NCI-H1436 treated with DMSO at 0.1 percent for 48 hours (cell line): ENCODE results near the gene DYNC1H1.
A peak's percentile ranks its signal among the peaks of the same experiment; 100 is the strongest.

Experiments
- DNase-seq: peaks from one replicate; lab custom pipeline; 2025; lab: John Stamatoyannopoulos, UW

The DYNC1H1 gene

DNA sequence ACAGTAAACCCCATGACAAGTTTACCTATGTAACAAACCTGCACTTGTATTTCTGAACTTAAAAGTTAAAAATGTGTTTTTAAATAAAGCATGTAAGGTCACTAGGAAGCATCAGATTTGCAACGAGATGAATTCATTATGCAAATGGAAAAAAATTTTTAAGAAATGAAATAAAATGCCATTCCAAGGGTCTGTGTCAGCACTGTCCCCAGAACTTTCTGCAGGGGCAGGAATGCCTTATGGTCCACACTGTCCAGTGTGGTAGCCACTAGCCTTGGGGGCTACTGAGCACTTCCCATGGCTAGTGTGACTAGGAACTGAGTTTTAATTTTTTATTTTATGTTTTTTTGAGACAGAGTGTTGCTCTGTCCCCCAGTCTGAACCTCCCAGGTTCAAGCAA is 73.3 kb downstream of the DYNC1H1 start:
- DNase-seq, result no peak

DNA sequence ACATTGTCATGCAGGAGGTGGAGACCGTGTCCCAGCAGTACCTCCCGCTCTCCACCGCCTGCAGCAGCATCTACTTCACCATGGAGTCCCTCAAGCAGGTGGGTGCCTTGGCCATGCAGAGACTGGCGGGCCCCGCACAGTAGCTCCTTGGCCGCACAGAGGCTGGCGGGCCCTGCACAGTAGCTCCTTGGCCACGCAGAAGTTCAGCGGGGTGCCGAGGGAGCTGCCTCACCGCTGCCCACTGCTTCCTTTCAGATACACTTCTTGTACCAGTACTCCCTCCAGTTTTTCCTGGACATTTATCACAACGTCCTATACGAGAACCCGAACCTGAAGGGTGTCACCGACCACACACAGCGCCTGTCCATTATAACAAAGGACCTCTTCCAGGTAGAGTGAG is 74.8 kb downstream of the DYNC1H1 start:
- DNase-seq, result no peak

DNA sequence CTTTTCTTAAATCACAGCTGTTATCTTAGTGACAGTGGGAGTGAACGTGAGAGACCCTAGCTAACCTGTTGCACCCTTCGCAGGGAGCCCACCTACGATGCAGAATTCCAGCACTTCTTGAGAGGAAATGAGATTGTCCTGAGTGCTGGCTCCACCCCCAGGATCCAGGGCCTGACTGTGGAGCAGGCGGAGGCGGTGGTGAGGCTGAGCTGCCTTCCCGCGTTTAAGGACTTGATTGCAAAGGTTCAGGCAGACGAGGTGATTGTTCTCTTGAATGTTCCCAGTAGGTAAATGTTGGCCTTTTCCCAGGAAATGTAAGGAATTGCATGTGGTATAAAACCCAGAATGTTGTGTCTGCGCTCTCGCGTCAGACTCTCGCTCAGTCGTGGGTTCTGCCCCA is 75.8 kb downstream of the DYNC1H1 start:
- no peak for DNase-seq

DNA sequence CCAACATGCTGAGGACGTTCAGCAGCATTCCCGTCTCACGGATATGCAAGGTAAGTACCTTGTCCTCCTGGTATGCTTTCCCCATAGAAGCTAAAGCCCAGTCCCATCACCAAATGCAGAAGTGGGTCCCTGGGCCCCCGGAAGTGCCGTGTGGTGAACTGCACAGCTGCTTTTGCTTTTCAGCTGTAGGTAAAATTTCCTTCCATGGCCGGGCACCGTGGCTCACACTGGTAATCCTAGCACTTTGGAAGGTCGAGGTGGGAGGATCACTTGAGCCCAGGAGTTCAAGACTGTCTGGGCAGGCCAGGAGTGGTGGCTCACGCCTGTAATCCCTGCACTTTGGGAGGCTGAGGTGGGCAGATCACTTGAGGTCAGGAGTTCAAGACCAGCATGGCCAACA is 78.3 kb downstream of the DYNC1H1 start:
- no peak for DNase-seq

DNA sequence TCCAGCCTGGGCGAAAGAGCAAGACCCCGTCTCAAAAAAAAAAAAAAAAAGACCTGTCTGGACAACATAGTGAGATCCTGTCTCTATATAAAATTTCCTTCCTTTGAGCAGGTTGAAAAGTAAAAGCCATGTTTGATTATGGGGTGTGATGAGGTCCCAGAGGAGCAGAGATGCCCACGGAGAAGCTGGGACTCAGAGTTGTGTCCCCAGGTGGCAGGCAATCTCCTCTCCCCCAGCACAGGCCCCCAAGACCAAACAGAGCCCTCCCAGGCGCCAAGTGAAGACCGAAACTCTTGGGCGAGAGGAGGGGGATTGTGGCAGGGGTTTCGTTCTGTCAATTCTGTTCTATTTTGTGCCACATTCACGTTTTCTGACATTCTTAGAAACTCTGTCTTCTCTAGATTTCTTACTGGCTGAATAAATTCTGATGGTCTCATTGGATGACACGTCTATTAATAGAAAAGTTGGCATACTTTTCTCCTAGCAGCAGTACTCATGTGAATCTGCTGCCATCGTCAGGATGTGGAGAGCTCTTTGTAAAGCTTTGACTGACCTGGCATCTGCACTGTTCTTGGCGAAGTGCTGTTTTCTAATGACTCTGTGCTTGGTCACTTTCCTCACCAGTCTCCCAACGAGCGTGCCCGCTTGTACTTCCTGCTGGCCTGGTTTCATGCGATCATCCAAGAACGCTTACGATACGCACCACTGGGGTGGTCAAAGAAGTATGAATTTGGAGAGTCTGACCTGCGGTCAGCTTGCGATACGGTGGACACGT is 79.1 kb downstream of the DYNC1H1 start:
- DNase-seq, result no peak

DNA sequence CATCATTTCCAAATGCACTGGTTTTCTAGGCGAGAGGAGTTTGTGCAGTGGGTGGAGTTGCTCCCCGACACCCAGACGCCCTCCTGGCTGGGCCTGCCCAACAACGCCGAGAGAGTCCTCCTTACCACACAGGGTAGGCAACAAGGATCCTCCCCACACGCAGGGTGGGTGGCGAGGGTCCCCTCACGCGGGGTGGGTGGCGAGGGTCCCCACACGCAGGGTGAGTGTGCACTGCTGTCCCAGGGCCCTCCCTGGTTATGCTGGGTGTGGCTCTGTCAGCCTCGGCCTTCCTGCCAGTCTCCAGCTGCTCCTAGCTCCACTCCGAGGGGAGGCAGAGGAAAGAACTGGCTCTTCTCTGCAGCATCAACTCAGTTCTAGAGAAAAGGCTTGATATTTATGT is 80.2 kb downstream of the DYNC1H1 start:
- DNase-seq, result no peak

DNA sequence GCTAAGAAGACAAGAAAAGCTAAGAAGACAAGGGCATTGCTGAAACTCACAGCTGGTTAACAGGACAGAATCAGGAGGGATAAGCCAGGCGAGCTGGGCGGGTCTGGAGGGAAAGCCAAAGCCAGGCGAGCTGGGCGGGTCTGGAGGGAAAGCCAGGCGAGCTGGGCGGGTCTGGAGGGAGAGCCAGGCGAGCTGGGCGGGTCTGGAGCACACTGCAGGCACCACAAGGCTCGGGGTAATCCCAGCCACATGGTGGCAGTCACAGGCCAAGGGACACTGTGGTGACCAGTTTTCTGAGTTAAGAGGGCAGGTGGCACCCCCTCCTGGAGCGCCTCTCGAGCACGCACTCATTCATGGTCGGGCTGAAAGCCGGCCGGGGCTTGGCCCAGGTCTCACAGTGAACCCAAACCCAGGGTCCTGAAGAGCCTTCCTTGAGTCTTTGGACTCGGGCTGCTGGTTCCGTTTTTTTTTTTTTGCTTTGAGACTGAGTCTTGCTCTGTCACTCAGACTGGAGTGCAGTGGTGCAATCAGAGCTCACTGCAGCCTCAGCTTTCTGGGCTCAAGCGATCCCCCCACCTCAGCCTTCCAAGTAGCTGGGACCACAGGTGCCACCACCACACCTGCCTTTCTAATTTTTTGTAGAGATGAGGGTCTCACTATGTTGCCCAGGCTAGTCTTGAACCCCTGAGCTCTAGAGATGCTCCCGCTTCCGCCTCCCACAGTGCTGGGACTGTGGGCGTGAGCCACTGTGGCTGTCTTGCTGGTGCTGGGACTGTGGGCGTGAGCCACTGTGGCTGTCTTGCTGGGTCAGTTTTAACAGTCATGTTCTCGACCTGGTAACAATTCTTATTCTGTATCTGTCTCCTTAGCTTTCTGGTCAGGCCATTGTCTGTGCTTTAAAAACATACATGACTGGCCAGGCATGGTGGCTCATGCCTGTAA is 82.2 kb downstream of the DYNC1H1 start:
- no peak for DNase-seq

DNA sequence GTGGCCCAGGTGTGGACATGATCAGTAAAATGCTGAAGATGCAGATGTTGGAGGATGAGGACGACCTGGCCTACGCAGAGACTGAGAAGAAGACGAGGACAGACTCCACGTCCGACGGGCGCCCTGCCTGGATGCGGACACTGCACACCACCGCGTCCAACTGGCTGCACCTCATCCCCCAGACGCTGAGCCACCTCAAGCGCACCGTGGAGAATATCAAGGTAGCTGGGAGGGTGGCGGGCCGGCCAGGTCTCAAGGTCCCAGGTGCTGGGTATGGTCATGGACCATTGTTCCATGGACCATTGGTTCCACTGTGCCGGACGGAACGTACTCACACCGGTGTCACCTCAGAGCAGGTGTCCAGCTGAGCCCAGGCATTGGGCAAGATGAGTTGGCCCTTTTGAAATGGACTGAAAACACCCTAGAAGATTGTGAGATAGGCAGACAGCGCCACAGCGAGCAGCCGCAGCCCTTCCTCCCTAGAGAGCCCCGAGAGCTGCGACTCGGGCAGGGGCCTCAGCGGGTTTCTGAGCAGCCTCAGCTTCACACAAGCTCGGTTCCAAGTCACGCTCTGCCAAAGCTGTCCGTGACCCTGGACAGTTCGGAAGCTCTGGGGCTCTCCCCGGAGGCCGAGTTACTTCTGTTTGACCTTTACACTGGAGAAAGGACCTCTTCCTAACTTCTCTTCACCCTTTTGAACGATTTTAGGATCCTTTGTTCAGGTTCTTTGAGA is 83.6 kb downstream of the DYNC1H1 start:
- no peak for DNase-seq

DNA sequence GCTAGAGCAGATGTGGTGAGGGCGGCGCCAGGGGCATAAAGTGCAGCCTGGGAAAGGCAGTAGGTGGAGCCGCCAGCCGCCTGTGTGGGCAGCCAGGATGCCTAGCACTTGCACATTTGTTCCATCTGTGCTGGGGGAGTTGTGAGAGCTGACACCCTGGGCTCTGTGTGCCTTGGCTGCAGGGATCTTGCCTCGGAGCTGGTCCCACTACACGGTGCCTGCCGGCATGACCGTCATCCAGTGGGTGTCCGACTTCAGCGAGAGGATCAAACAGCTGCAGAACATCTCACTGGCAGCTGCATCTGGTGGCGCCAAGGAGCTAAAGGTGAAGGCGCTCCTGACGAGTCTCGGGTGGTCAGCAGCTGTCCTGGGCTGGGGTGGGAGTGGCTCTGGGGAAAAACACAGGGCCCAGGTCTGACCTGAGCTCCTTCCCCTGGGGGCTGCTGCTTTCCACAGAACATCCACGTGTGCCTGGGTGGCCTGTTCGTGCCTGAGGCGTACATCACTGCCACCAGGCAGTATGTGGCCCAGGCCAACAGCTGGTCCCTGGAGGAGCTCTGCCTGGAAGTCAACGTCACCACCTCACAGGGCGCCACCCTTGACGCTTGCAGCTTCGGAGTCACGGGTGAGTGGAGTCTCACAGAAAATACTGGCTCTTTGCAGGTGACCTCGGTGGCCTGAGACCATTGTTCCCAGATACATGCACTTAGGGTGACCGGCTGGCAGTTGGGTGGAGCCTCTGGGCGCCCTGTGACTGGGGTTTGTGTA is 85.1 kb downstream of the DYNC1H1 start:
- DNase-seq, result no peak

DNA sequence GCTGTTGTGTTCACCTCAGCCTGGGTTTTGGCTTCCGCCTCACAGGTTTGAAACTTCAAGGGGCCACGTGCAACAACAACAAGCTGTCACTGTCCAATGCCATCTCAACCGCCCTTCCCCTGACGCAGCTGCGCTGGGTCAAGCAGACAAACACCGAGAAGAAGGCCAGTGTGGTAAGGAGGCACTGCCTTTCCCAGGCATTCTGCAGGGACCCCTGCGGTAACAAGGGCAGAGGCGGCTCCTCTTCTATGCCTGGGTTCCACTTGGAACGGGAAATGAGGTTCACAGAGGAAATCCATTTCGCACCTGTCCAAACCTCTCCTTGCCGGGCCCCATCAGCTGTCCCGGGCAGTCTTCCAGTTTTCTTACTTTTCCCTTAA is 85.6 kb downstream of the DYNC1H1 start:
- no peak for DNase-seq

DNA sequence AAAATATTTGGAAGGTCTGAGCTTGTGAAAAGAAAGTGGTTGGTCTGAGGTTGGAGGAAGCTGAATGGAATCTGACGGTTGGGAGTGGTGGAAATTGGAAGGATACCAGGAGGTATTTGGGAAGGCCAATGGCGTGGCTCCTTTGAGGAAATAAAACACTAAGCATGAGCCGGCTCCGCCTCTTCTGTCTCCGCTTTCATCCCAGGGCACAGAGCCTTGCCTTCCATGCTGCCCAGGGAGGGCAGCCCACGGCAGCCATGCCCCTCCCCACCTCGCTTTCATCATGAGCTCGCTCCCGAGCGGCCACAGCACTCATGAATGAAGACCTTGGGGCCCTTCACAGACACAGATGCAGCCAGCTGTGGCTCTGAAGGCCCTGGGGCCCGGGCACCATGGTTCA is 86.3 kb downstream of the DYNC1H1 start:
- DNase-seq, result no peak

DNA sequence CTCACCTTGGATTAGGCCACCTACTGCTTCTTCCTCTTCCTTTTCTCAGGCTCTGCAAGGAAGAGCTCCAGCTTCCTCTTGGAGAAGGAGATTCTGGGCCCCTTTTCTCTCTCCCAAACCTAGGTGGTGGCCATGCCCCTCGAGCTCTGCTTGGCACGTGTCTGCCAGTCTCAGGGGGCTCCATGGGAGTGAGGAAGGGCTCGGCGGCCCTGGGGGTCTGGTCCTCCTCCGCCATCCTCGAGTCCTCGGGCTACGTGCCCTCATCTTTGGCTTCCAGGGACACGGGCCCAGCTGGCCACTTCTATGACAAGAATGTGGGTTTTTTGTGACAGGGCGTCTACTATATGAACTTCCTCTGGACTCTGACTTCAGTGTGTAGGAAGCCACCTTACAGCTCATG is 88.1 kb downstream of the DYNC1H1 start:
- no peak for DNase-seq

DNA sequence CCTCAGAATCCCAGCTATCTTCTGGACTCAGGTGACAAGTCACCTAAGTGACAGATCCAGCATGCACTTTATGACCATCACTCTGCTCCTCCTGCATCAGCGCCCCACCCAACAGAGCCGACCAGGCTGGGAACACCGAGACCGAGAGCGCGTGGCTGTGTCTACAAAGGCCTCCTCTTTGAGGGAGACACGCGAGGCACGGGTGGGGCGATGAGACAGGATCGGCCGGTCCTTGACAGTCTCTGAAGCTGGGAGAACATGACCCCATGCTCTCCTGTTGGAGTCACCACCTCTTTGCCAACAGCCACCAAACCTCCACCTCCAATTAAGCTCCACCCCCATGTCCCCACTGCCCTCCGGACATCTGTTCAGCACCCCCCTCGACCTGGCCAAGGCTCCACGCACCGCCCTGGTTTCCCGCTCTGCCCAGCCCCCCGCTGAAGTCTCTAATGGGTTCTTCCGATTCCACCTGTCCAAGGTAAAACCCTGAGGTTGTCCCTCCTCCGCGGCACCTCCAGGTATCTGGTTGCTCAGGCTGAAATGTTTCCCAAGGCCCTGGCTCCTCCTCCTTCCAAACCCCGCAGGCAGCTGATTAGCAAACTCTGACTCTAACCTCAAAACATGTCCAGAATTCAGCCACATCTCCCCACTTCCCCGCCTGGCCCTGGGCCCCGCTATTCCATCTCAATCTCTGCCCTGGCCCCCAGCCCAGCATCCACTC is 91.0 kb downstream of the DYNC1H1 start:
- no peak for DNase-seq

DNA sequence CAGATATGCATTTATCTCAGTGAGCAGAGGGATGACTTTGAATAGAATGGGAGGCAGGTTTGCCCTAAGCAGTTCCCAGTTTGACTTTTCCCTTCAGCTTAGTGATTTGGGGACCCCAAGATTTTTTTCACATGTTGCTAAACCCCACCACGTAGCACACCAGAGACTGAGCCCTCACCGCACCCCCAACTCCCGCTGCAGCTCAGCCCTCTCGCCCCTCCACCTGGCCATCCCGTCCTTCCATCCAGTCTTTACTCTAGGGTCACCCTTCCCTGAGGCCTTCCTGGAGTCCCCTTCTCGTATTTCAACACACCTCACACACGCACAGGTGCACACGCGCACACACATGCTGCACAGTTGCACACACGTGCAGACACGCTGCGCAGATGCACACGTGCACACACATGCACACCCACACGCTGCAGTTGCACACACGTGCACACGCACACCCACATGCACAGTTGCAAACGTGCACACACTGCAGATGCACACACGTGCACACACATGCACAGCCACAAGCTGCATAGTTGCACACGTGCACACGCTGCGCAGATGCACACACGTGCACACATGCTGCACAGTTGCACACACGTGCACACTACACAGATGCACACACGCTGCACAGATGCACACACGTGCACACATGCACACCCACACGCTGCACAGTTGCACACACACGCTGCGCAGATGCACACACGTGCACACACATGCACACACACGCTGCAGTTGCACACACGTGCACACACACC is 92.5 kb downstream of the DYNC1H1 start:
- no peak for DNase-seq

DNA sequence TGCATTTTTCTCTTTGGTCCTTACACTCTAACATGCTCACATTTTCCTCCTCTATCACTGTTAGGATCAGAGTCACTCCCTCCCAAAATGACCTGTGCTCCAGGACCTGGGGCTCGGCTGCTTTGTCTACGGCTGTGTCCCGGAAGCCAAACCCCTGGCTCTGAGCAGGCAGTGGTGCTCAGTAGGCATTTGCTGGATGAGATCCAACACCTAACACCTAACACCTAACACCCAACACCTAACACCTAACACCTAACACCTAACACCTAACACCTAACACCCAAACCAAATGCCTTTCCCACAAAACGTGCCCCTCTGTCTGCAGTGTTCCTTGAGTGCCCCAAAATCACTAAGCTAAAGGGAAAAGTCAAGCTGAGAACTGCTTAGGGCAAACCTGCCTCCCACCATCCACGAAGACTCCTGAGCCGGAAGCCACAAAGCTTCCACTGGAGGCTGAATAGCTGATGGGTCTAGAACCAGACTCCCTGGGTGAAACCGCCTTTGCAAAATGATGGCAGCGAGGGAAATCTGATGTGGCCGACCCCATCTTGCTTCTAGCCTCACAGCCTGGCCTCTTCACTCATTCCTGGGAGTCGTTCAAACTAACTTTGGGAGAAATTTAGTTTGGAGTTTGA is 93.2 kb downstream of the DYNC1H1 start:
- DNase-seq, result no peak

DNA sequence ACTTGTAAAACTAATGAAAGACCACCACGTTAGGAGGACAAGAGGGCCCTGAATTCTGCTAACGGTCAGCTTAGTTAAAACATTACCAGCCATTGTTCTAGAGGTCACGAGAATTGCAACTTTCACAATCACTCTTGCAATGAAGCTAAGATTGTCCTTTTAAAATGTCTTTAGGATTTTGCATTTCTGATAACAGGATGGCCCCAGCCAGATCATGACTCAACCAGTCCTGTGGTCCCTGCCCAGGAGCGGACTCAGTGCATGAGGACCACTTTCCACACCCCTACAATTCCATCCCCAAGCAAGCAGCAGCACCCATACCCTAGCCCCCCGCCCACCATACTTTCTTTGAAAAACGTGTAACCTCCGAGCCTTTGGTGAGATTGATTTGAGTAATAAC is 93.8 kb downstream of the DYNC1H1 start:
- no peak for DNase-seq

DNA sequence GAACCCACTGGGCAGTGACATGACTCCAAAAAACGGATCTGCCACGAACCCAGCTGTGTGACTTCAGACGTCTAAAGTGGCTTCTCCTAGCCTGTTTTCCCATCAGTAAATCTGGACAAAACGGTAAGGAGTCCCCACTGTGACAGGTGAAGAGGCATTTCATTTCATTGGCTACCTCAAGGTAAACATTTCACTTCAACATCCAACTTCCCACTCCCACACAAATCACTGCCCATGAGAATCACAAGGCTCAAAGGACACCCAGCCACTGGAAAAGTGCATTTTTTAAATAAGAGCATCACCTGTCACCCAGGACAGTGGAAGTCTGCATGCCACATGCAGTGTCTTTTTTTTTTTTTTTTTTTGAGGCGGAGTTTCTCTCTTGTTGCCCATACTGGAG is 94.6 kb downstream of the DYNC1H1 start:
- no peak for DNase-seq

DNA sequence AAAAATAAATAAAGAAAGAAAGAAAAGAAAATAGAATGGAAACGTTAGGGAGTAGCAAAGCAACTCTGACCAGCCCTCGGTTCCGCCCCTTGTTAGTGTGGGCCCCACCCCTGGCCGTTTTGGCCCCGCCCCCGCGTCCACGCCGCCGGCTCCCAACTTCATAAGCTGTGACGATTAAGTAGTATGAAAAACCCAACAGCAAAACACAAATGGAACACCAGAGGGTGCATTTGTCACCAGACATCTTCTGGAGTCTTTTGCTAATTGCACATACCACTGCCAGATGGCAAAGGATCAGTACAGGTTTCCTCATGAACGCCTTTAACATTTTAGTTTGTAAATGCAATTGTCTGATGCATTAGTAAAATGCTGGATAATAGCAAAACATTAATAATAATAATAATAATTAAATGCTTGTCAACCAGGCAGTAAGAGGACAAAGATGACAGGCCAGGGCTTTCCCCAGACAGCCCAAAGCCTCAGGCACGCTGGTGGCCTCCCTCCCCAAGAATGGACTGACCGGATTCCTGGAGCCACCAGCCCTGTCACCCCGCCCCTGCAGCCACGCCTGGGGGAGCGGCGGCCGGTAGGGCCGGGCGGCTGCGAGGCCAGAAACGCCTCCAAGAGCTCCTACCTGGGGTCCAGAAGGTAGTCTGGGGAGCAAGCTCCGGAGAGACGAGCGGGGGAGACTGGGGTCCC is 98.9 kb downstream of the DYNC1H1 start:
- DNase-seq, result peak; percentile 30

DNA sequence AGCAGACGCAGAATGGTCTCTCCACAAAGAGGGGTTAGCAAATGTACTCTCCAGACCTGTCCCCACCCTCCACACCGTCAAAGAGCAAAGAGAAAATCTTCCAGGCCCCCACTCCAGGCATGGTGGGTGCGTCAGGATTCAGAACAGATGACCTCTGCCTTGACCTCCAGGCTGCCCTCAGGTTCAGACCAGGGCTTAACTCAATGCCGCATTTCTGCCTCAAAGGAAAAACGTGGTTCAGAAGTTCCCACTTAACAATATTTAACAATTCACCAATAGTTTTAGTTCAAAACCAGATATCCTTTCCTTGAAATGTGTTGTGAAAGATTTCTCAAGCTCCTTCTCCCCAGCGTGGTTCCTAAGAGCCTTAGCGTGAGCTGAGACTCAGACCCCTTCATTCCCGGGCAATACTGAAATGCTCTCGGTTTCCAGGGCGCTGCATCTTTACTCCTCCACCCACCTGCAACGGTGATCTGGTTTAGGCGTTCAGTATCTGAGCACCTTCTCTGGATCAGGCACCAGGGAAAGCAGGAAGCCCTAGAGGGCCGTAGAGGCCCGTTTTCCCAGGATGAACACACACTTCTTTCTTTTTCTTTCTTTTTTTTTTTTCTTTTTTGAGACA is 99.5 kb downstream of the DYNC1H1 start:
- no peak for DNase-seq
